OCI-LY7 (cell line): ENCODE data around the gene METTL26. TPM values are rescaled to one million over a fixed set of nuclear protein-coding genes. Genes with fewer than 3 reads are reported as not detected.

Experiments used
- BruUV-seq: library from RNA; stranded (reverse); fragments of 400-500 nt; replicated peaks from 2 replicates; lab custom pipeline; 2021; lab: Mats Ljungman, UMichigan
- CTCF ChIA-PET: fragments of 300-600 bp; sonication (Branson Sonifier 250); formaldehyde crosslinking; loops from one replicate; lab custom pipeline; 2022; ENCODE audit warnings: antibody characterized with exemption; ENCODE audit not compliant: unreplicated experiment; lab: Charles Lee
- POLR2A ChIA-PET: fragments of 300-600 bp; sonication (Branson Sonifier 250); formaldehyde crosslinking; loops from one replicate; lab custom pipeline; 2022; ENCODE audit warnings: antibody characterized with exemption; lab: Charles Lee
- DNase-seq: peaks from one replicate; pipeline ENCODE4 v3.0.0-alpha.2; 2015; ENCODE audit warnings: low spot score
- H2AFZ ChIP-seq: fragments of 200-600 bp; sonication (generic), shearing (Covaris generic); 2 replicates; pipeline ENCODE4 v1.6.1; 2014; ENCODE audit warnings: mild to moderate bottlenecking, antibody characterized with exemption, low read length, moderate library complexity
- H3K27ac ChIP-seq: fragments of 200-600 bp; sonication (generic); 2 replicates; pipeline ENCODE4 v1.5.1; 2014; ENCODE audit warnings: mixed run types, low read depth, mild to moderate bottlenecking, moderate library complexity, low read length, inconsistent platforms; ENCODE audit not compliant: poor library complexity, severe bottlenecking
- H3K36me3 ChIP-seq: fragments of 200-600 bp; sonication (generic); 2 replicates; pipeline ENCODE4 v1.6.1; 2014; ENCODE audit warnings: mild to moderate bottlenecking, antibody characterized with exemption, low read length, moderate library complexity, mixed read lengths; ENCODE audit not compliant: insufficient read depth
- H3K4me1 ChIP-seq: fragments of 200-600 bp; sonication (generic); 2 replicates; pipeline ENCODE4 v1.5.1; 2014; ENCODE audit warnings: mild to moderate bottlenecking, low read length; ENCODE audit not compliant: insufficient read depth, poor library complexity, severe bottlenecking
- H3K4me2 ChIP-seq: fragments of 200-600 bp; sonication (generic); 2 replicates; pipeline ENCODE4 v1.6.1; 2014; ENCODE audit warnings: mild to moderate bottlenecking, low read length
- H3K4me3 ChIP-seq: fragments of 200-600 bp; sonication (generic); 2 replicates; pipeline ENCODE4 v1.5.1; 2014; ENCODE audit warnings: mild to moderate bottlenecking, low read depth, low read length; ENCODE audit not compliant: poor library complexity, severe bottlenecking
- H3K79me2 ChIP-seq: fragments of 200-600 bp; sonication (generic); 2 replicates; pipeline ENCODE4 v1.6.1; 2016; ENCODE audit warnings: low read depth, mild to moderate bottlenecking, low read length, moderate library complexity, mixed read lengths; ENCODE audit not compliant: insufficient read depth
- H3K9me2 ChIP-seq: fragments of 200-600 bp; sonication (generic); 2 replicates; pipeline ENCODE4 v1.6.1; 2016; ENCODE audit warnings: mild to moderate bottlenecking, low read length, mixed read lengths; ENCODE audit not compliant: insufficient read depth
- H3K9me3 ChIP-seq: fragments of 200-600 bp; sonication (generic); 2 replicates; pipeline ENCODE4 v1.6.1; 2014; ENCODE audit warnings: mild to moderate bottlenecking, mixed run types, low read length, mixed read lengths
- H4K20me1 ChIP-seq: fragments of 200-600 bp; sonication (generic); 2 replicates; pipeline ENCODE4 v1.6.1; 2014; ENCODE audit warnings: mild to moderate bottlenecking, antibody characterized with exemption, low read length, moderate library complexity, mixed read lengths; ENCODE audit not compliant: insufficient read depth
- EZH2phosphoT487 ChIP-seq: fragments of 200-600 bp; sonication (generic); IDR thresholded peaks from 2 replicates; pipeline ENCODE4 v1.6.1; 2018; ENCODE audit warnings: low read depth, borderline replicate concordance, mild to moderate bottlenecking, mixed run types, antibody characterized with exemption, low read length, moderate library complexity, mixed read lengths
- intact Hi-C: fragments of 100-400 bp; cut with micrococcal nuclease; formaldehyde crosslinking; loops from one replicate; pipeline ENCODE4 v1.10.0; 2022; ENCODE audit not compliant: unreplicated experiment
- total RNA-seq, 2 experiments: library from RNA; depleted of rRNA in 1 of 2; stranded (reverse); fragments of >200 nt in 1 of 2; shearing (Covaris generic) in 1 of 2; gene quantifications; 2 replicates each; pipeline ENCODE4 v1.2.3, GENCODE V29; 2014 to 2022
- TF ChIP-seq, protein P1 (sequence below): fragments of 200-600 bp; sonication (generic); conservative IDR thresholded peaks from 2 replicates; pipeline ENCODE4 v1.5.1; 2014; ENCODE audit warnings: mild to moderate bottlenecking, antibody characterized with exemption, low read length, moderate library complexity, mixed read lengths

Gene METTL26
- total RNA-seq, 2 experiments from 2014 or later = 99.0 to 152 TPM

DNA sequence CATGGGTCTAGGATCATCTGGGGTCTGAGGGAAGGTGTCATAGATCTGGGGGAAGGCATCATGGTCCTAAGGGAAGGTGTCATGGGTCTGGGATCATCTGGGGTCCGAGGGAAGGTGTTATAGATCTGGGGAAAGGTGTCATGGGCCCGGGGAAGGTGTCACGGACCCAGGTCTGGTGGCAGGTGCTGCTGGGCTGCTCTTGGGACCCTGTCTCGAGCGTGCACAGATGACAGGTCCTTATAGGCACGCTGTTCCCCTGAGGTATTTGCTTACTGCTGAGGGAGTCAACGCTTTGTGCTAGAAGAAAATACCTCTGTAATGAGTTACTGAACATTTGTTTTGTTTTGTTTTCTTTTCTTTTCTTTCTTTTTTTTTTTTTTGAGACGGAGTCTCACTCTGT lies 44.9 kb downstream of the METTL26 start:
- TF ChIP-seq, protein P1, sequence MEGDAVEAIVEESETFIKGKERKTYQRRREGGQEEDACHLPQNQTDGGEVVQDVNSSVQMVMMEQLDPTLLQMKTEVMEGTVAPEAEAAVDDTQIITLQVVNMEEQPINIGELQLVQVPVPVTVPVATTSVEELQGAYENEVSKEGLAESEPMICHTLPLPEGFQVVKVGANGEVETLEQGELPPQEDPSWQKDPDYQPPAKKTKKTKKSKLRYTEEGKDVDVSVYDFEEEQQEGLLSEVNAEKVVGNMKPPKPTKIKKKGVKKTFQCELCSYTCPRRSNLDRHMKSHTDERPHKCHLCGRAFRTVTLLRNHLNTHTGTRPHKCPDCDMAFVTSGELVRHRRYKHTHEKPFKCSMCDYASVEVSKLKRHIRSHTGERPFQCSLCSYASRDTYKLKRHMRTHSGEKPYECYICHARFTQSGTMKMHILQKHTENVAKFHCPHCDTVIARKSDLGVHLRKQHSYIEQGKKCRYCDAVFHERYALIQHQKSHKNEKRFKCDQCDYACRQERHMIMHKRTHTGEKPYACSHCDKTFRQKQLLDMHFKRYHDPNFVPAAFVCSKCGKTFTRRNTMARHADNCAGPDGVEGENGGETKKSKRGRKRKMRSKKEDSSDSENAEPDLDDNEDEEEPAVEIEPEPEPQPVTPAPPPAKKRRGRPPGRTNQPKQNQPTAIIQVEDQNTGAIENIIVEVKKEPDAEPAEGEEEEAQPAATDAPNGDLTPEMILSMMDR = no peak
- no peak for TF ChIP-seq EZH2phosphoT487
- intact Hi-C loops = no loop called here
- Histone ChIP-seq H3K27ac (no peak overlapping the region), H3K4me2 (peak overlapping the region; percentile 83), H3K9me2 (no peaks in the 10 kb centered on the region), H3K4me1 (peaks cover 25% of the 10 kb centered on the region), H2AFZ (no peak overlapping the region), H4K20me1 (no peaks in the 10 kb centered on the region), H3K79me2 (peaks cover 20% of the 10 kb centered on the region; the same call in 1 of the 2 replicates), H3K36me3 (peaks cover 4% of the 10 kb centered on the region; the same call in 1 of the 2 replicates), H3K9me3 (no peaks in the 10 kb centered on the region), H3K4me3 (peak overlapping the region; percentile 84)
- CTCF ChIA-PET = no interaction called here
- no peak for DNase-seq
- POLR2A ChIA-PET = no interaction called here
- BruUV-seq = no TSS peak

DNA sequence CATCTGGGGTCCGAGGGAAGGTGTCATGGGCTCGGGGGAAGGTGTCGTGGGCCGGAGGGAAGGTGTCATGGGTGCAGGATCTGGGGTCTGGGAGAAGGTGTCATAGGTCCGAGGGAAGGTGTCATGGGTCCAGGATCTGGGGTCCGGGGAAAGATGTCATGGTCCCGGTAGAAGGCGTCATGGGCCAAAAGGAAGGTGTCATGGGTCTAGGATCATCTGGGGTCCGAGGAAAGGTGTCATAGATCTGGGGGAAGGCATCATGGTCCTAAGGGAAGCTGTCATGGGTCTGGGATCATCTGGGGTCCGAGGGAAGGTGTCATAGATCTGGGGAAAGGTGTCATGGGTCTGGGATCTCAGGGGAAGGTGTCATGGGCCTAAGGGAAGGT lies 45.3 kb downstream of the METTL26 start:
- POLR2A ChIA-PET = no interaction called here
- Histone ChIP-seq H3K79me2 (peaks cover 20% of the 10 kb centered on the region; the same call in 1 of the 2 replicates), H3K4me3 (peak overlapping the region; percentile 84)

More for the DNA sequence above, 45.3 kb downstream of the METTL26 start:
- no peak for DNase-seq
- intact Hi-C loops = no loop called here
- CTCF ChIA-PET = no interaction called here
- Histone ChIP-seq H3K27ac (no peak overlapping the region), H3K36me3 (peaks cover 4% of the 10 kb centered on the region; the same call in 1 of the 2 replicates), H4K20me1 (no peaks in the 10 kb centered on the region), H3K4me2 (peak overlapping the region; percentile 83), H2AFZ (no peak overlapping the region), H3K9me2 (no peaks in the 10 kb centered on the region), H3K4me1 (peaks cover 25% of the 10 kb centered on the region), H3K9me3 (no peaks in the 10 kb centered on the region)
- no peak for TF ChIP-seq EZH2phosphoT487
- TF ChIP-seq, protein P1 = no peak
- no TSS peak for BruUV-seq
